ENCODE data around the gene CPNE5. TPM values are rescaled to one million over a fixed set of nuclear protein-coding genes. Genes with fewer than 3 reads are reported as not detected.

CPNE5 gene
- total RNA-seq, 3 donors from 2014 or later (not counting 1 experiment from before 2014, with no cell fraction given) = 1.2 to 8.5 (median 2.0) TPM

- Mint-ChIP-seq H3K36me3 (no peaks in the 10 kb centered on the region), H3K27me3 (ENCODE audit: low read depth in 2 of 2) (no peaks in the 10 kb centered on the region), H3K4me3 (peak within 1 kb of the TSS; percentile 93), H3K4me1 (peaks cover 28 to 33% of the 10 kb centered on the region in 2 donors), H3K9me3 (no peaks in the 10 kb centered on the region), H3K27ac (peak within 1 kb of the TSS; percentile 89 to 91)
- TF ChIP-seq CTCF (IDR thresholded peaks at IDR 0.05) = peak; percentile 79
- intact Hi-C loops (cut with micrococcal nuclease) = loop anchor here (1.0 to 2.0 kb wide), 5 partner anchors 10 to 325 kb away; partner anchors contain the start of gene MTCH1
- Histone ChIP-seq H3K9me3 (ENCODE audit: control insufficient read depth, insufficient read depth, low read length) (no peaks in the 10 kb centered on the region), H3K27me3 (ENCODE audit: control insufficient read depth, insufficient read depth, low read length) (no peaks in the 10 kb centered on the region), H3K4me1 (ENCODE audit: control insufficient read depth, insufficient read depth, low read length) (peaks cover 7% of the 10 kb centered on the region), H3K27ac (ENCODE audit: low read length) (peak within 1 kb of the TSS; percentile 73), H3K4me3 (ENCODE audit: low read length) (peak within 1 kb of the TSS; percentile 77), H3K36me3 (ENCODE audit: control insufficient read depth, insufficient read depth, low read length) (no peaks in the 10 kb centered on the region)
- DNase-seq (peak; percentile 93 to 99), ATAC-seq (peak; percentile 97 to 100 (median 98))
- WGBS (ENCODE audit: insufficient coverage) = under 1% methylated on average over 46 of the region's 48 CpGs
Measured at GRCh38 chr6:36885461-36886401, 46.5 kb upstream of the CPNE5 start, which contains the start of gene C6orf89. Gene C6orf89 (plus strand): TSS chr6:36885952. CDS start chr6:36899445, 13,493 bp downstream.

- Histone ChIP-seq H3K27ac (ENCODE audit: low read length) (peak overlapping the region; percentile 73), H3K4me1 (ENCODE audit: control insufficient read depth, insufficient read depth, low read length) (peaks cover 7% of the 10 kb centered on the region), H3K4me3 (ENCODE audit: low read length) (no peak overlapping the region), H3K36me3 (ENCODE audit: control insufficient read depth, insufficient read depth, low read length) (no peaks in the 10 kb centered on the region), H3K9me3 (ENCODE audit: control insufficient read depth, insufficient read depth, low read length) (no peaks in the 10 kb centered on the region), H3K27me3 (ENCODE audit: control insufficient read depth, insufficient read depth, low read length) (no peaks in the 10 kb centered on the region)
- ATAC-seq (no peak), DNase-seq (no peak)
- Mint-ChIP-seq H3K27me3 (ENCODE audit: low read depth in 2 of 2) (peaks cover 4 to 5% of the 10 kb centered on the region in 2 donors), H3K4me1 (peaks cover 28 to 33% of the 10 kb centered on the region in 2 donors), H3K27ac (peak overlapping the region; percentile 89 to 91), H3K9me3 (no peaks in the 10 kb centered on the region), H3K4me3 (no peak overlapping the region), H3K36me3 (no peaks in the 10 kb centered on the region)
- 100% methylated on average over 3 of the region's 3 CpGs for WGBS (ENCODE audit: insufficient coverage)
- TF ChIP-seq CTCF (IDR thresholded peaks at IDR 0.05) = no peak
- intact Hi-C loops (cut with micrococcal nuclease) = loop anchor here (1.0 to 2.0 kb wide), 5 partner anchors 9 to 326 kb away; partner anchors contain the start of gene MTCH1
Measured at GRCh38 chr6:36884610-36885009, 45.4 kb upstream of the CPNE5 start.

GRCh38 chr6:36875250-36875633 is 36.0 kb upstream of the CPNE5 start:
- ATAC-seq (no peak), DNase-seq (no peak)
- Mint-ChIP-seq H3K4me3 (peak overlapping the region; percentile 99), H3K4me1 (peaks cover 30 to 33% of the 10 kb centered on the region in 2 donors), H3K27me3 (ENCODE audit: low read depth in 2 of 2) (peaks cover 16 to 18% of the 10 kb centered on the region in 2 donors), H3K27ac (peak overlapping the region; percentile 97 to 98), H3K9me3 (no peaks in the 10 kb centered on the region), H3K36me3 (no peaks in the 10 kb centered on the region)
- peak overlapping the region; percentile 85 for H3K27ac ChIP-seq (ENCODE audit: low read length)
- WGBS (ENCODE audit: insufficient coverage) = 52% methylated on average over 6 of the region's 6 CpGs
- peaks cover 2% of the 10 kb centered on the region for H3K36me3 ChIP-seq (ENCODE audit: control insufficient read depth, insufficient read depth, low read length)
- peaks cover 10% of the 10 kb centered on the region for H3K4me1 ChIP-seq (ENCODE audit: control insufficient read depth, insufficient read depth, low read length)
- no peaks in the 10 kb centered on the region for H3K9me3 ChIP-seq (ENCODE audit: control insufficient read depth, insufficient read depth, low read length)
- intact Hi-C loops (cut with micrococcal nuclease) = loop anchor here (1.0 kb wide), 1 partner anchor 10 kb away; the partner anchor contains the start of gene C6orf89
- peak overlapping the region; percentile 95 for H3K4me3 ChIP-seq (ENCODE audit: low read length)
- no peak for TF ChIP-seq CTCF (IDR thresholded peaks at IDR 0.05)
- no peaks in the 10 kb centered on the region for H3K27me3 ChIP-seq (ENCODE audit: control insufficient read depth, insufficient read depth, low read length)

Data from natural killer cell (primary cell).